ENCODE results near the gene MAL. TPM values are rescaled to one million over a fixed set of nuclear protein-coding genes. Genes with fewer than 3 reads are reported as not detected.

MAL gene
- total RNA-seq, 1 donor from 2014 or later = 250 TPM

GRCh38 chr2:95041060-95041823, 15.7 kb downstream of the MAL start:
- Mint-ChIP-seq H3K27ac (no peak overlapping the region), H3K9me3 (peaks cover 15% of the 10 kb centered on the region), H3K4me3 (no peak overlapping the region)

DNA sequence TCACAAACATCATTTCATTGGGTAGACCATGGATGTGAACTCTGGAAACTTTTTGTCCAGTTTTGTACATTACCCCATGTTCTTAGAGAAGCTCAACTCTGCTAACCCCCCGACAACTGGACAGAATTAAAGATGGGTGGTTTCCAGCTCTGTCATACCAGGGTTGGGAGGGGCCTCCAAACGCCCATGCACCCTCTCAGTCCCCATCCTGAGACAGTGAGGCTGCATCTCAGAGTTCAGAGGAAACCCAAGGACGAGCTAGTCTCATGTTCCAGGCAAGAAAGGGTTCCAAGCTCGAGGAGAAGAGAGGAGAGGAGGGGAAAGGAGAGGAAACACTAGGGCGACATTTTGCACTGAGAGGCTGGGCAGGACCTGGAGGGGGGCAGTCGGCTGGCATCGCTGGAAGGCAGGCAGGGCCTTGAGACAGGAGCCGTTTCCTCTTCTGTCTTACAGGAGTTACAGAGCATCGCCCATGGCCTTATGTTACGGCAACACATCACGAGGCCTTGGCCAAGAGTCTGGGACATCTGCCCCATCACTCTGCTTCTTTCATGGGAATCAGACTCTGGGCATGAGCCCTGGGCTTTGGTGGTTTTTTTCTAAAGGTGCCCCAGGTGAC, 16.4 kb downstream of the MAL start:
- Mint-ChIP-seq H3K9me3 (peaks cover 9% of the 10 kb centered on the region), H3K4me3 (no peak overlapping the region), H3K27ac (no peak overlapping the region), H3K4me1 (ENCODE audit: unreplicated experiment) (peaks cover 10% of the 10 kb centered on the region), H3K27me3 (peaks cover 17% of the 10 kb centered on the region), H3K36me3 (peaks cover 9% of the 10 kb centered on the region)
- TF ChIP-seq, protein P1, sequence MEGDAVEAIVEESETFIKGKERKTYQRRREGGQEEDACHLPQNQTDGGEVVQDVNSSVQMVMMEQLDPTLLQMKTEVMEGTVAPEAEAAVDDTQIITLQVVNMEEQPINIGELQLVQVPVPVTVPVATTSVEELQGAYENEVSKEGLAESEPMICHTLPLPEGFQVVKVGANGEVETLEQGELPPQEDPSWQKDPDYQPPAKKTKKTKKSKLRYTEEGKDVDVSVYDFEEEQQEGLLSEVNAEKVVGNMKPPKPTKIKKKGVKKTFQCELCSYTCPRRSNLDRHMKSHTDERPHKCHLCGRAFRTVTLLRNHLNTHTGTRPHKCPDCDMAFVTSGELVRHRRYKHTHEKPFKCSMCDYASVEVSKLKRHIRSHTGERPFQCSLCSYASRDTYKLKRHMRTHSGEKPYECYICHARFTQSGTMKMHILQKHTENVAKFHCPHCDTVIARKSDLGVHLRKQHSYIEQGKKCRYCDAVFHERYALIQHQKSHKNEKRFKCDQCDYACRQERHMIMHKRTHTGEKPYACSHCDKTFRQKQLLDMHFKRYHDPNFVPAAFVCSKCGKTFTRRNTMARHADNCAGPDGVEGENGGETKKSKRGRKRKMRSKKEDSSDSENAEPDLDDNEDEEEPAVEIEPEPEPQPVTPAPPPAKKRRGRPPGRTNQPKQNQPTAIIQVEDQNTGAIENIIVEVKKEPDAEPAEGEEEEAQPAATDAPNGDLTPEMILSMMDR (conservative IDR thresholded peaks at IDR 0.05) = no peak
- no peak for DNase-seq (ENCODE audit: extremely low spot score, unreplicated experiment)

More at GRCh38 chr2:95041060-95041823, 15.7 kb downstream of the MAL start:
- DNase-seq (ENCODE audit: extremely low spot score, unreplicated experiment) = no peak
- Mint-ChIP-seq H3K36me3 (peaks cover 9% of the 10 kb centered on the region), H3K4me1 (ENCODE audit: unreplicated experiment) (peaks cover 15% of the 10 kb centered on the region), H3K27me3 (peaks cover 17% of the 10 kb centered on the region)
- TF ChIP-seq, protein P1 (conservative IDR thresholded peaks at IDR 0.05) = no peak

DNA sequence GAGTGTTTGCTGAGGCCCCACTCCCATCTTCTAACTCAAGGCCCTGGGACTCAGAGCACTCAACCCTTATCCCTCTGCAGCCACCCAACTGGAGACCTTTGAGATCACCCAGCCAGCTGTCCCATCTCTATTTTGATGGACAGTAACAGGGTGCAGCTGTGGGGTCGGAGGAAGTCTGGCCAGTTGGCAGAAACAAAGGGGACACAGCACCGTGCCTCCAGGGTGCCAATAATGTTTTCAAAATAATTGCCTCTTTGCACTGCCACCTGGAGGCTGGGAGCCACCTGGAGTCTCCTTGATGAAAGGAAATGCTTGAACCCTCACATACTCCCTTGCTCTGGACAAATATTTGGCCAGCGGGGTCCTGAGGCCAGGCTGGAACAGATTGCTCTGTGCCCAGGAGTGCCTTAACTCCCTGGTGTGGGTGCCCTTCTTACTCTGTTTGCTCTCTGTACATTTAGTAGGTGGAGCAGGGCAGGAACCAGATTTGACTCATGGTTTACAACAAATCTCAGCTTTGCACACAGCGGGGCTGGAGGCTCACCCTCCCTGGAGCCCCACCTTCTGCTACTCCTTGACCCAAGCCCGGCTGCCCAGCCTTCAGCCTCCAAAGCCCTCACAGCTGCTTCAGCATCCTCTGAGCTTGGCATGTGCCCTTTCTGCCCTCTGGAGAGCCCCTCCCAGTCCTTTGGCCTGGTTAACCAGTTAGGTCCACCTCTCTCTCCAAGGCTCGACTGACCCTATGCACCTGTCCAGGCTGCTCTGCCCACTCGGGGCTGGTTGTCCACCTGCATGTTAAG, 17.2 kb downstream of the MAL start:
- TF ChIP-seq, protein P1 (conservative IDR thresholded peaks at IDR 0.05) = no peak
- H3K4me3 Mint-ChIP-seq = no peak overlapping the region
- peaks cover 5% of the 10 kb centered on the region for H3K36me3 Mint-ChIP-seq
- no peak for DNase-seq (ENCODE audit: extremely low spot score, unreplicated experiment)
- H3K4me1 Mint-ChIP-seq (ENCODE audit: unreplicated experiment) = peaks cover 4% of the 10 kb centered on the region
- H3K9me3 Mint-ChIP-seq = peaks cover 3% of the 10 kb centered on the region
- no peak overlapping the region for H3K27ac Mint-ChIP-seq
- H3K27me3 Mint-ChIP-seq = peaks cover 17% of the 10 kb centered on the region

GRCh38 chr2:95043300-95044093, 18.0 kb downstream of the MAL start:
- Mint-ChIP-seq H3K36me3 (peaks cover 5% of the 10 kb centered on the region), H3K9me3 (no peaks in the 10 kb centered on the region), H3K4me3 (no peak overlapping the region), H3K4me1 (ENCODE audit: unreplicated experiment) (peaks cover 3% of the 10 kb centered on the region), H3K27ac (no peak overlapping the region), H3K27me3 (peaks cover 17% of the 10 kb centered on the region)
- TF ChIP-seq, protein P1 (conservative IDR thresholded peaks at IDR 0.05) = no peak
- no peak for DNase-seq (ENCODE audit: extremely low spot score, unreplicated experiment)

DNA sequence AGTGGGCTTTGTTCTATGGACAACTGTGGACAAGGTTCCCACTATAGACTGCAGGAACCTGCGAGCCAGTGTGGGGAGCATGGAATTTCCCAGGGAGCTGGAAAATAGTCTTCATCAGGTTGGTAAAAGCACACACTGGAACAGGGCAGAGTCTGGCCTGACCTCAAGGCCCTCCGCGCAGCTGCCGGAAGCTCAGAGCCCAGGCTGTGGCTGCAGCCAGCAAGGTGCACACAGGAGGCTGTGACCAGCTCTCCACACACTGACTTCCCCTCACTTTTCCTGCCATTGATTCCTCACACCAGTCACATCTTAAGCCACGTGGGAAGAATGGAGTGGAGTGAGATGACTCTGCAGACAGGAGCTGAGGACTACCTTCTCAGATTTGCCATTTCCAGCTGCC, 19.1 kb downstream of the MAL start:
- Mint-ChIP-seq H3K4me1 (ENCODE audit: unreplicated experiment) (peaks cover 3% of the 10 kb centered on the region), H3K9me3 (no peaks in the 10 kb centered on the region), H3K36me3 (peaks cover 5% of the 10 kb centered on the region), H3K4me3 (no peak overlapping the region), H3K27me3 (peaks cover 17% of the 10 kb centered on the region), H3K27ac (no peak overlapping the region)
- no peak for DNase-seq (ENCODE audit: extremely low spot score, unreplicated experiment)
- TF ChIP-seq, protein P1 (conservative IDR thresholded peaks at IDR 0.05) = no peak

Data from type B pancreatic cell (in vitro differentiated cells).